Testis (tissue), 3 donors: Measurements from ENCODE around the gene SESTD1. TPM values are rescaled to one million over a fixed set of nuclear protein-coding genes. Genes with fewer than 3 reads are reported as not detected.
"Not testable (repeated sequence)": the region's sequence is repeated elsewhere in the genome, so short reads cannot be mapped to it uniquely, and the experiment has no call there.

Source experiments
- DNase-seq: peaks from one replicate; pipeline ENCODE4 v3.0.0-alpha.2; 2019
- H3K27ac ChIP-seq, 2 donors: fragments of 200-600 bp; sonication (generic); one replicate each; pipeline ENCODE4 v1.5.1; 2019
- H3K27me3 ChIP-seq: fragments of 200-600 bp; sonication (generic); one replicate; pipeline ENCODE4 v1.5.1; 2019
- H3K36me3 ChIP-seq: fragments of 200-600 bp; sonication (generic); one replicate; pipeline ENCODE4 v1.5.1; 2017; ENCODE audit warnings: low read depth; ENCODE audit errors: missing control alignments
- H3K4me1 ChIP-seq: fragments of 200-600 bp; sonication (generic); one replicate; pipeline ENCODE4 v1.5.1; 2019
- H3K4me3 ChIP-seq, 2 donors: fragments of 200-600 bp; sonication (generic); one replicate each; pipeline ENCODE4 v1.5.1; 2017 to 2019
- H3K9me3 ChIP-seq: fragments of 200-600 bp; sonication (generic); one replicate; pipeline ENCODE4 v1.5.1; 2017
- CTCF ChIP-seq, 3 experiments: fragments of 450-650 bp in 2 of 3; fragments of 200-600 bp in 1 of 3; sonication (generic) in 1 of 3; IDR thresholded peaks; one replicate each; pipeline ENCODE4 v1.5.1; 2016 to 2019; ENCODE audit warnings: antibody characterized with exemption in 3 of 3, mild to moderate bottlenecking in 2 of 3, moderate library complexity in 1 of 3
- POLR2A ChIP-seq: fragments of 450-650 bp; IDR thresholded peaks from one replicate; pipeline ENCODE4 v1.6.1; 2017; ENCODE audit warnings: antibody characterized with exemption, mild to moderate bottlenecking, moderate library complexity
- WGBS, 2 donors: methylation state at CpG; one replicate each; pipeline ENCODE4 v1.1.5; 2018; 5-methylcytosine and 5-hydroxymethylcytosine counted together
- intact Hi-C: fragments of 100-400 bp; cut with DNase I; formaldehyde crosslinking; loops from one replicate; pipeline ENCODE4 v1.15.1; 2023; ENCODE audit warnings: low total_unique reads
- polyA plus RNA-seq: library from polyadenylated mRNA; stranded (reverse); fragments of 350-450 nt; fragmentation: Illumina TruSeq; extraction: RNeasy Lipid Tissue Mini Kit (QIAGEN cat#74804); gene quantifications from one replicate; pipeline ENCODE4 v1.2.3, GENCODE V29; 2014; ENCODE audit warnings: low read depth, low replicate concordance; ENCODE audit not compliant: insufficient read depth
- total RNA-seq, 2 donors: library from RNA; depleted of rRNA; stranded (reverse); fragments of >200 nt; gene quantifications; one replicate each; pipeline ENCODE4 v1.2.3, GENCODE V29; 2016

SESTD1 gene
- total and polyA plus RNA-seq, 3 donors from 2014 or later: 50.0 to 94.5 (median 56.1) TPM

GRCh38 chr2:179250848-179251504 lies 13.7 kb downstream of the SESTD1 start:
- Histone ChIP-seq H3K4me1 (no peaks in the 10 kb centered on the region), H3K36me3 (no peaks in the 10 kb centered on the region), H3K9me3 (no peaks in the 10 kb centered on the region), H3K27ac (no peak overlapping the region), H3K4me3 (no peak overlapping the region), H3K27me3 (no peaks in the 10 kb centered on the region)
- intact Hi-C loops: no loop called here
- DNase-seq: no peak
- WGBS, 2 donors: 86 to 87% methylated on average over 1 of the region's 1 CpG
- TF ChIP-seq CTCF (IDR thresholded peaks at IDR 0.05) (no peak), POLR2A (no peak)

GRCh38 chr2:179250095-179250494 lies 14.5 kb downstream of the SESTD1 start:
- H3K4me1 ChIP-seq: no peaks in the 10 kb centered on the region
- H3K36me3 ChIP-seq: no peaks in the 10 kb centered on the region
- intact Hi-C loops: no loop called here
- TF ChIP-seq CTCF (IDR thresholded peaks at IDR 0.05) (no peak), POLR2A (no peak)
- no peaks in the 10 kb centered on the region for H3K9me3 ChIP-seq
- H3K27me3 ChIP-seq: no peaks in the 10 kb centered on the region
- no peak overlapping the region for H3K4me3 ChIP-seq
- DNase-seq: no peak
- no peak overlapping the region for H3K27ac ChIP-seq
- WGBS, 2 donors: 95 to 97% methylated on average over 3 of the region's 3 CpGs

- no peak overlapping the region for H3K27ac ChIP-seq
- H3K4me3 ChIP-seq: no peak overlapping the region
- TF ChIP-seq POLR2A (no peak), CTCF (IDR thresholded peaks at IDR 0.05) (no peak)
- intact Hi-C loops: no loop called here
- WGBS, 2 donors: 68 to 83% methylated on average over 1 of the region's 1 CpG
- no peaks in the 10 kb centered on the region for H3K27me3 ChIP-seq
- no peaks in the 10 kb centered on the region for H3K4me1 ChIP-seq
- DNase-seq: no peak
- H3K36me3 ChIP-seq: no peaks in the 10 kb centered on the region
- no peaks in the 10 kb centered on the region for H3K9me3 ChIP-seq
These were observed 16.6 kb downstream of the SESTD1 start for GRCh38 chr2:179248024-179248348.

- Histone ChIP-seq H3K27ac (no peak overlapping the region), H3K36me3 (no peaks in the 10 kb centered on the region), H3K9me3 (no peaks in the 10 kb centered on the region), H3K27me3 (no peaks in the 10 kb centered on the region), H3K4me3 (no peak overlapping the region), H3K4me1 (no peaks in the 10 kb centered on the region)
- no peak for DNase-seq
- WGBS, 2 donors: 84 to 87% methylated on average over 2 of the region's 2 CpGs
- intact Hi-C loops: no loop called here
- TF ChIP-seq CTCF (IDR thresholded peaks at IDR 0.05): no peak
These were observed 17.2 kb downstream of the SESTD1 start for GRCh38 chr2:179247318-179248023.

GRCh38 chr2:179245843-179246242 lies 18.8 kb downstream of the SESTD1 start:
- DNase-seq, H3K9me3 ChIP-seq, H3K36me3 ChIP-seq, H3K4me1 ChIP-seq, H3K27ac ChIP-seq, intact Hi-C loops, H3K27me3 ChIP-seq, H3K4me3 ChIP-seq: not testable (repeated sequence)
- WGBS, 2 donors: 92 to 97% methylated on average over 10 of the region's 10 CpGs
